Measurements from ENCODE around the gene SDR42E1. TPM values are rescaled to one million over a fixed set of nuclear protein-coding genes. Genes with fewer than 3 reads are reported as not detected.
A peak's percentile ranks its signal among the peaks of the same experiment; 100 is the strongest.
"Not testable (repeated sequence)": the region's sequence is repeated elsewhere in the genome, so short reads cannot be mapped to it uniquely, and the experiment has no call there.

Gene SDR42E1
- total RNA-seq, 1 experiment from 2014 or later: 17.4 TPM

- Histone ChIP-seq H2AFZ (ENCODE audit: low read depth, low read length, poor library complexity, severe bottlenecking) (no peak overlapping the region), H3K79me2 (ENCODE audit: insufficient read depth, low read length) (no peaks in the 10 kb centered on the region), H4K20me1 (ENCODE audit: insufficient read depth) (no peaks in the 10 kb centered on the region), H3K9me2 (ENCODE audit: insufficient read depth) (no peaks in the 10 kb centered on the region), H3K4me1 (ENCODE audit: control insufficient read depth in 1 of 2, insufficient read depth in 2 of 2, low read length in 2 of 2) (peaks cover 8 to 15% of the 10 kb centered on the region in 2 experiments; a peak in 3 of 4 replicates), H3K27me3 (ENCODE audit: insufficient read depth, low read length) (no peaks in the 10 kb centered on the region), H3K9me3 (ENCODE audit: control insufficient read depth in 1 of 2, insufficient read depth in 1 of 2, low read depth in 1 of 2, low read length in 2 of 2) (no peaks in the 10 kb centered on the region), H3K4me3 (replicated peaks in 1 of 2; ENCODE audit: low read depth in 1 of 2, low read length in 2 of 2) (no peak overlapping the region), H3K9ac (ENCODE audit: low read length) (no peak overlapping the region), H3K4me2 (ENCODE audit: low read length) (peak overlapping the region; percentile 56; the same call in 1 of the 2 replicates), H3K27ac (ENCODE audit: low read depth, low read length) (no peak overlapping the region), H3K36me3 (ENCODE audit: control insufficient read depth in 1 of 2, insufficient read depth in 2 of 2, low read length in 2 of 2) (no peaks in the 10 kb centered on the region)
- CTCF ChIA-PET: interaction anchor here (1.1 to 2.0 kb wide), 2 partner anchors 10 to 66 kb away, joined by 3 to 18 read pairs; no protein-coding TSS in a partner anchor
- TF ChIP-seq RAD21 (IDR thresholded peaks at IDR 0.05; ENCODE audit: low read depth): no peak
- no peak for TF ChIP-seq FOSL1 (IDR thresholded peaks at IDR 0.05; ENCODE audit: low read depth)
- TF ChIP-seq YY1 (IDR thresholded peaks at IDR 0.05; ENCODE audit: extremely low read depth, insufficient replicate concordance, low read depth, low read length): no peak
- no peak for TF ChIP-seq SP1 (IDR thresholded peaks at IDR 0.05; ENCODE audit: low read depth)
- TF ChIP-seq CBX3 (IDR thresholded peaks at IDR 0.05; ENCODE audit: low read depth): no peak
- TF ChIP-seq ZBTB33 (IDR thresholded peaks at IDR 0.05; ENCODE audit: extremely low read depth, insufficient replicate concordance, low read length): no peak
- TF ChIP-seq TCF7L2 (IDR thresholded peaks at IDR 0.05; ENCODE audit: borderline replicate concordance, extremely low read depth, insufficient read depth, insufficient read length): no peak
- no peak for TF ChIP-seq REST (IDR thresholded peaks at IDR 0.05; ENCODE audit: low read depth)
- no peak for TF ChIP-seq CEBPB (IDR thresholded peaks at IDR 0.05; ENCODE audit: low read depth)
- no peak for TF ChIP-seq POLR2AphosphoS5 (IDR thresholded peaks at IDR 0.05; ENCODE audit: low read depth, low read length)
- no peak for TF ChIP-seq SIN3A (IDR thresholded peaks at IDR 0.05; ENCODE audit: low read depth)
- no peak for TF ChIP-seq EZH2phosphoT487 (IDR thresholded peaks at IDR 0.05; ENCODE audit: borderline replicate concordance)
- TF ChIP-seq JUND (IDR thresholded peaks at IDR 0.05): no peak
- TF ChIP-seq ATF3 (IDR thresholded peaks at IDR 0.05): no peak
- TF ChIP-seq SRF (IDR thresholded peaks at IDR 0.05; ENCODE audit: low read depth): no peak
- RAD21 ChIA-PET (ENCODE audit: low non-redundant PET in 1 of 2, low total read pairs in 2 of 2, uncharacterized antibody in 2 of 2, unreplicated experiment in 2 of 2): no interaction called here
- no peak for ATAC-seq
- DNase-seq (ENCODE audit: low read depth, low spot score): no peak
- intact Hi-C loops (cut with micrococcal nuclease): no loop called here
- no TSS peak for BruUV-seq (replicated peaks)
- POLR2A ChIA-PET: interaction anchor here (0.9 kb wide), 1 partner anchor 10 kb away, joined by 3 read pairs; no protein-coding TSS in a partner anchor
These were observed 24.1 kb downstream of the SDR42E1 start for GRCh38 chr16:81987121-81987520.

GRCh38 chr16:81977335-81977942, 33.8 kb downstream of the SDR42E1 start:
- H3K9ac ChIP-seq (ENCODE audit: low read length); H2AFZ ChIP-seq (ENCODE audit: low read depth, low read length, poor library complexity, severe bottlenecking); H3K4me3 ChIP-seq (replicated peaks in 1 of 2; ENCODE audit: low read depth in 1 of 2, low read length in 2 of 2); H3K27ac ChIP-seq (ENCODE audit: low read depth, low read length); H3K27me3 ChIP-seq (ENCODE audit: insufficient read depth, low read length); H3K9me2 ChIP-seq (ENCODE audit: insufficient read depth); CTCF ChIA-PET; H4K20me1 ChIP-seq (ENCODE audit: insufficient read depth); H3K79me2 ChIP-seq (ENCODE audit: insufficient read depth, low read length); H3K9me3 ChIP-seq (ENCODE audit: control insufficient read depth in 1 of 2, insufficient read depth in 1 of 2, low read depth in 1 of 2, low read length in 2 of 2); ATAC-seq; H3K4me1 ChIP-seq (ENCODE audit: control insufficient read depth in 1 of 2, insufficient read depth in 2 of 2, low read length in 2 of 2); intact Hi-C loops (cut with micrococcal nuclease); H3K36me3 ChIP-seq (ENCODE audit: control insufficient read depth in 1 of 2, insufficient read depth in 2 of 2, low read length in 2 of 2); DNase-seq (ENCODE audit: low read depth, low spot score); BruUV-seq (replicated peaks); POLR2A ChIA-PET; H3K4me2 ChIP-seq (ENCODE audit: low read length); RAD21 ChIA-PET (ENCODE audit: low non-redundant PET in 1 of 2, low total read pairs in 2 of 2, uncharacterized antibody in 2 of 2, unreplicated experiment in 2 of 2): not testable (repeated sequence)
